Epithelial cell of esophagus (primary cell): ENCODE measurements around the gene NME5.

Experiments used
- DNase-seq: peaks from one replicate; pipeline ENCODE4 v3.0.0; 2010; ENCODE audit warnings: low read depth
- H3K4me3 ChIP-seq: 2 replicates; pipeline ENCODE4 v1.5.1; 2011; ENCODE audit warnings: mild to moderate bottlenecking, low read length, control low read depth
- CTCF ChIP-seq: IDR thresholded peaks from 2 replicates; pipeline ENCODE4 v1.5.1; 2011; ENCODE audit warnings: low read depth, mild to moderate bottlenecking, low read length, control low read depth, inconsistent platforms; ENCODE audit not compliant: insufficient read depth; ENCODE audit errors: missing control alignments

The NME5 gene

GRCh38 chr5:138140268-138140667 is 1.0 kb upstream of the NME5 start:
- H3K4me3 ChIP-seq = no peak overlapping the region
- no peak for TF ChIP-seq CTCF
- DNase-seq = no peak

DNA sequence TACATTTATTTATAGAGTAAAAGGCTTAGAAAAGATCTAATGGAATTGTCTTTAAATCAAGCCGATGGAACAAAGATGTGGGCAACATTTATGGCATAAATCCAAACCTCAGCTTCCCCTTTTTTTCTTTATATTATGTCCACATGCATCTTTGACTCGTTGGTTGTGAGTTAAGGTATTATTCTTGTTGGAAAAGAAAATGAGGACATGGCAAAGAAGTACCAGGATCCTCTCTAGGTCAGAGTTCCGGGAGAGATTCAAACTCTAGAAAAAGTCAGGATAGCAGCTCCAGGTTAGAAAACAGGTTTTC is 508 bp upstream of the NME5 start:
- no peak for DNase-seq
- H3K4me3 ChIP-seq = no peak overlapping the region
- TF ChIP-seq CTCF = no peak

- H3K4me3 ChIP-seq = no peak overlapping the region
- TF ChIP-seq CTCF = no peak
- no peak for DNase-seq
Measured at GRCh38 chr5:138132543-138132942, 6.7 kb downstream of the NME5 start.

DNA sequence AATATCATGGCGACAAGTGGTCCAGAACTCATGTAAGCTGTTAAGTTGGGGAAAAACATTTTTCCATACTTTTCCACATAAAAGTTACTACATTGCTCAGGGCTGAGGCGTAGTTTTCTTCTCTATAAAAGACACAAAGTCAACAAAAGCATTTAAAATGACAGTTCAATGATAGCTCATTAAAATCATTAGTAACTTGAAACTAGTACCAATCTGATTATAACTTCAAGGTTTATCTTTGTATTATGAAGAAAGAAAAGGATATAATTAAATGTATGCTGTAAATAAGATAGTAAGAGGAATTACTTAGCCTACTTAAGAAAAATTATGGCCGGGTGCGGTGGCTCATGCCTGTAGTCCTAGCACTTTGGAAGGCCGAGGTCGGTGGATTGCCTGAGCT is 9.9 kb downstream of the NME5 start:
- no peak overlapping the region for H3K4me3 ChIP-seq
- no peak for TF ChIP-seq CTCF
- DNase-seq = no peak

DNA sequence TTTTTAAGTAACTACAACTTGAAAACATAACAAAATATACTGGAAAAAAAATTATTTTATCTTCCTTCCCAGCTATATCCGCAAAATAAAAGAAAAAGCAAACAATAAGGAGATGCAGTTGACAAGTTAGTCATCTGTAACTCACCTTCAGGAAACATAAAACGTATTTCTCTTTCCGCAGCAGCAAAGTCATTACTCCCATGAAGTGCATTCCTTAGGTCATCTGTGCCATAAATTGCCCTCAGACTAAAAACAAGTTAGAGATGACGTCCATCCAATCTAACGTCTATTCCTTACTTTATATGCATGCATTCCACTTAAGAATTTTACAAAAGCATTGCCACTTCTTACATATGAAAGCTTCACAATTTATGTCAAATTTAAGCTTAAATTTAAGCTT is 10.9 kb downstream of the NME5 start:
- no peak for TF ChIP-seq CTCF
- DNase-seq = no peak
- H3K4me3 ChIP-seq = no peak overlapping the region

DNA sequence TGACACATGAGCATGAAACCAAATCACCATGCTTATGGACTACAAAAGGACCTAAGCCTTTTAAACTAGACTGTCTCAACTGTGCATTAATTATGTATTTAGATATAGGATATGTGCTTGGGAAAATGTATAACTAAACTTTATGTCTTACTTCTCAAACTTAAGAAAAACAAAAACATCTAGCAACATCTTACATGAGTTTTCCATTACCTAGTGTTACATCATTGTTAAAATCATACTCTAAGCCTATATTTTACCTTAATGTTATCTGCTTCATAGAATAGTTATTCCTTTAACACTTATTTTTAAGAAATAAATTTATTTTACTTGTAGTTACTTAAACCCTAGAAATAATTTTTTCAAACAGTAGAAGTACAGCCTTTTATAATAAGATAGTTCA is 24.0 kb downstream of the NME5 start:
- no peak for DNase-seq
- H3K4me3 ChIP-seq = no peak overlapping the region
- TF ChIP-seq CTCF = no peak

DNA sequence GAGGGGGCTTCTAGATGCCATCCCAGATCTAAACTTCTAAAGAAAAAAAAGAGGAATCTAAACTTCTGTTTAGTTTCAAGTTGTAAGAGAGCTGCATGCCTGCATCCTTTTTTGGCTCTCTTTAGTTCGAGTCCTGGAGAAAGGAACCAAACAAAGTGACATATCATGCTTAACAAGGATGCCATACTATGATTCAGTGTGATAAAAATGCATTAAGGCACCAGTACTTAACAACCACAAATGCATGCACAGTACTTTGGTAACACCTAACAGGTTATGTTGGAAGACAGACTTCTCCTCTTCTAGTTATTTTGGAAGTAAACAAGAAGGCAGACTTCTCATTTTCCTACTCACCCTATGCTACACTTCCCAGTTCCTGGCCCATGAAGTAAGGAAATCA is 27.3 kb downstream of the NME5 start:
- peak; percentile 32 for DNase-seq
- no peak for TF ChIP-seq CTCF
- H3K4me3 ChIP-seq = no peak overlapping the region
